ENCODE measurements around the gene NTSR2.

Gene NTSR2

GRCh38 chr2:11680182-11680900 is 10.3 kb upstream of the NTSR2 start:
- no peak overlapping the region for H2BK120ac ChIP-seq (ENCODE audit: low read depth, low read length)
- no peak overlapping the region for H3K9ac ChIP-seq (ENCODE audit: low read length)
- H3K36me3 ChIP-seq (ENCODE audit: control insufficient read depth, insufficient read depth, low read length) = no peaks in the 10 kb centered on the region
- H3K27me3 ChIP-seq (ENCODE audit: insufficient read depth, low read length, poor library complexity) = no peaks in the 10 kb centered on the region
- no peaks in the 10 kb centered on the region for H3K4me1 ChIP-seq (ENCODE audit: control insufficient read depth, low read depth, low read length)
- no peak overlapping the region for H3K4me2 ChIP-seq (ENCODE audit: low read length)
- no peak overlapping the region for H3K56ac ChIP-seq (ENCODE audit: low read length)
- H3K23ac ChIP-seq (ENCODE audit: low read length) = no peak overlapping the region
- H2BK5ac ChIP-seq (ENCODE audit: low read length) = no peak overlapping the region
- H3K79me2 ChIP-seq (ENCODE audit: control insufficient read depth, insufficient read depth, low read length) = no peaks in the 10 kb centered on the region
- no peak overlapping the region for H3K27ac ChIP-seq (ENCODE audit: low read depth, low read length)
- no peak overlapping the region for H3K18ac ChIP-seq (ENCODE audit: low read length)
- H3K4me3 ChIP-seq (ENCODE audit: low read length) = no peak overlapping the region
- H4K5ac ChIP-seq (ENCODE audit: low read length) = no peak overlapping the region
- no peak overlapping the region for H2BK15ac ChIP-seq (replicated peaks; ENCODE audit: low read depth)
- no CpG with 5 or more reads among the region's 16 CpGs for WGBS (ENCODE audit: extremely low coverage, insufficient coverage, low lambda C conversion rate)
- no peak overlapping the region for H3K4ac ChIP-seq (ENCODE audit: low read depth, low read length)
- H4K8ac ChIP-seq (ENCODE audit: low read depth, low read length) = no peak overlapping the region
- H3K79me1 ChIP-seq (ENCODE audit: low read length) = no peaks in the 10 kb centered on the region
- DNase-seq = no peak
- no peak overlapping the region for H2AK5ac ChIP-seq (ENCODE audit: low read length)

GRCh38 chr2:11679486-11680181 is 9.6 kb upstream of the NTSR2 start:
- H3K56ac ChIP-seq (ENCODE audit: low read length) = no peak overlapping the region
- no peaks in the 10 kb centered on the region for H3K36me3 ChIP-seq (ENCODE audit: control insufficient read depth, insufficient read depth, low read length)
- no peak overlapping the region for H2BK15ac ChIP-seq (replicated peaks; ENCODE audit: low read depth)
- H3K4me3 ChIP-seq (ENCODE audit: low read length) = no peak overlapping the region
- no peak overlapping the region for H2BK5ac ChIP-seq (ENCODE audit: low read length)
- H3K27ac ChIP-seq (ENCODE audit: low read depth, low read length) = no peak overlapping the region
- no peak for DNase-seq
- H3K9ac ChIP-seq (ENCODE audit: low read length) = no peak overlapping the region
- H4K5ac ChIP-seq (ENCODE audit: low read length) = no peak overlapping the region
- no peak overlapping the region for H4K8ac ChIP-seq (ENCODE audit: low read depth, low read length)
- no peak overlapping the region for H2BK120ac ChIP-seq (ENCODE audit: low read depth, low read length)
- H3K18ac ChIP-seq (ENCODE audit: low read length) = no peak overlapping the region
- no peak overlapping the region for H3K23ac ChIP-seq (ENCODE audit: low read length)
- no peak overlapping the region for H2AK5ac ChIP-seq (ENCODE audit: low read length)
- no peaks in the 10 kb centered on the region for H3K4me1 ChIP-seq (ENCODE audit: control insufficient read depth, low read depth, low read length)
- H3K27me3 ChIP-seq (ENCODE audit: insufficient read depth, low read length, poor library complexity) = no peaks in the 10 kb centered on the region
- H3K4me2 ChIP-seq (ENCODE audit: low read length) = no peak overlapping the region
- H3K79me2 ChIP-seq (ENCODE audit: control insufficient read depth, insufficient read depth, low read length) = no peaks in the 10 kb centered on the region
- H3K79me1 ChIP-seq (ENCODE audit: low read length) = no peaks in the 10 kb centered on the region
- no peak overlapping the region for H3K4ac ChIP-seq (ENCODE audit: low read depth, low read length)
- no CpG with 5 or more reads among the region's 13 CpGs for WGBS (ENCODE audit: extremely low coverage, insufficient coverage, low lambda C conversion rate)

GRCh38 chr2:11679016-11679415 is 9.0 kb upstream of the NTSR2 start:
- H2BK120ac ChIP-seq (ENCODE audit: low read depth, low read length) = no peak overlapping the region
- no peak overlapping the region for H3K23ac ChIP-seq (ENCODE audit: low read length)
- H2BK15ac ChIP-seq (replicated peaks; ENCODE audit: low read depth) = no peak overlapping the region
- WGBS (ENCODE audit: extremely low coverage, insufficient coverage, low lambda C conversion rate) = no CpG with 5 or more reads among the region's 7 CpGs
- no peak overlapping the region for H3K4me2 ChIP-seq (ENCODE audit: low read length)
- no peak overlapping the region for H3K27ac ChIP-seq (ENCODE audit: low read depth, low read length)
- DNase-seq = no peak
- no peak overlapping the region for H3K4ac ChIP-seq (ENCODE audit: low read depth, low read length)
- H4K5ac ChIP-seq (ENCODE audit: low read length) = no peak overlapping the region
- H3K4me3 ChIP-seq (ENCODE audit: low read length) = no peak overlapping the region
- H3K79me2 ChIP-seq (ENCODE audit: control insufficient read depth, insufficient read depth, low read length) = no peaks in the 10 kb centered on the region
- H3K79me1 ChIP-seq (ENCODE audit: low read length) = no peaks in the 10 kb centered on the region
- no peak overlapping the region for H2AK5ac ChIP-seq (ENCODE audit: low read length)
- no peak overlapping the region for H3K9ac ChIP-seq (ENCODE audit: low read length)
- no peaks in the 10 kb centered on the region for H3K4me1 ChIP-seq (ENCODE audit: control insufficient read depth, low read depth, low read length)
- H3K36me3 ChIP-seq (ENCODE audit: control insufficient read depth, insufficient read depth, low read length) = no peaks in the 10 kb centered on the region
- H4K8ac ChIP-seq (ENCODE audit: low read depth, low read length) = no peak overlapping the region
- no peak overlapping the region for H2BK5ac ChIP-seq (ENCODE audit: low read length)
- H3K18ac ChIP-seq (ENCODE audit: low read length) = no peak overlapping the region
- H3K56ac ChIP-seq (ENCODE audit: low read length) = no peak overlapping the region
- no peaks in the 10 kb centered on the region for H3K27me3 ChIP-seq (ENCODE audit: insufficient read depth, low read length, poor library complexity)

- Histone ChIP-seq H3K18ac (ENCODE audit: low read length) (no peak overlapping the region), H3K27me3 (ENCODE audit: insufficient read depth, low read length, poor library complexity) (no peaks in the 10 kb centered on the region), H3K56ac (ENCODE audit: low read length) (no peak overlapping the region), H3K23ac (ENCODE audit: low read length) (peak overlapping the region; percentile 18), H3K9ac (ENCODE audit: low read length) (no peak overlapping the region), H2AK5ac (ENCODE audit: low read length) (no peak overlapping the region), H2BK120ac (ENCODE audit: low read depth, low read length) (no peak overlapping the region), H4K8ac (ENCODE audit: low read depth, low read length) (no peak overlapping the region), H3K79me1 (ENCODE audit: low read length) (no peaks in the 10 kb centered on the region), H3K4me3 (ENCODE audit: low read length) (no peak overlapping the region), H3K4me1 (ENCODE audit: control insufficient read depth, low read depth, low read length) (no peaks in the 10 kb centered on the region), H2BK15ac (replicated peaks; ENCODE audit: low read depth) (no peak overlapping the region), H3K36me3 (ENCODE audit: control insufficient read depth, insufficient read depth, low read length) (no peaks in the 10 kb centered on the region), H3K4ac (ENCODE audit: low read depth, low read length) (no peak overlapping the region), H4K5ac (ENCODE audit: low read length) (no peak overlapping the region), H3K27ac (ENCODE audit: low read depth, low read length) (no peak overlapping the region), H3K4me2 (ENCODE audit: low read length) (no peak overlapping the region), H3K79me2 (ENCODE audit: control insufficient read depth, insufficient read depth, low read length) (no peaks in the 10 kb centered on the region), H2BK5ac (ENCODE audit: low read length) (no peak overlapping the region)
- no peak for DNase-seq
- no CpG with 5 or more reads among the region's 14 CpGs for WGBS (ENCODE audit: extremely low coverage, insufficient coverage, low lambda C conversion rate)
Measured at GRCh38 chr2:11678306-11678960, 8.4 kb upstream of the NTSR2 start.

GRCh38 chr2:11677136-11678055 is 7.4 kb upstream of the NTSR2 start:
- DNase-seq = peak; percentile 14
- H3K27me3 ChIP-seq (ENCODE audit: insufficient read depth, low read length, poor library complexity) = no peaks in the 10 kb centered on the region
- peak overlapping the region; percentile 18 for H3K23ac ChIP-seq (ENCODE audit: low read length)
- no peak overlapping the region for H3K4ac ChIP-seq (ENCODE audit: low read depth, low read length)
- no peak overlapping the region for H3K56ac ChIP-seq (ENCODE audit: low read length)
- WGBS (ENCODE audit: extremely low coverage, insufficient coverage, low lambda C conversion rate) = no CpG with 5 or more reads among the region's 27 CpGs
- no peak overlapping the region for H2AK5ac ChIP-seq (ENCODE audit: low read length)
- no peaks in the 10 kb centered on the region for H3K36me3 ChIP-seq (ENCODE audit: control insufficient read depth, insufficient read depth, low read length)
- H3K79me1 ChIP-seq (ENCODE audit: low read length) = no peaks in the 10 kb centered on the region
- no peak overlapping the region for H2BK15ac ChIP-seq (replicated peaks; ENCODE audit: low read depth)
- H3K27ac ChIP-seq (ENCODE audit: low read depth, low read length) = peak overlapping the region; percentile 10
- H3K18ac ChIP-seq (ENCODE audit: low read length) = no peak overlapping the region
- H2BK5ac ChIP-seq (ENCODE audit: low read length) = no peak overlapping the region
- no peak overlapping the region for H3K9ac ChIP-seq (ENCODE audit: low read length)
- H3K4me3 ChIP-seq (ENCODE audit: low read length) = no peak overlapping the region
- H3K4me1 ChIP-seq (ENCODE audit: control insufficient read depth, low read depth, low read length) = no peaks in the 10 kb centered on the region
- H3K4me2 ChIP-seq (ENCODE audit: low read length) = no peak overlapping the region
- no peak overlapping the region for H4K5ac ChIP-seq (ENCODE audit: low read length)
- H4K8ac ChIP-seq (ENCODE audit: low read depth, low read length) = no peak overlapping the region
- no peak overlapping the region for H2BK120ac ChIP-seq (ENCODE audit: low read depth, low read length)
- H3K79me2 ChIP-seq (ENCODE audit: control insufficient read depth, insufficient read depth, low read length) = no peaks in the 10 kb centered on the region
